MM.1S (cell line): ENCODE measurements around the gene IFITM10.

Experiments
- DNase-seq: peaks from one replicate; pipeline ENCODE4 v3.0.0-alpha.2; 2015
- H2AFZ ChIP-seq: fragments of 300-600 bp; sonication (generic); 2 replicates; pipeline ENCODE4 v1.6.0; 2016; ENCODE audit warnings: antibody characterized with exemption, low read length
- H3F3A ChIP-seq: fragments of 300-600 bp; sonication (generic); 2 replicates; pipeline ENCODE4 v1.6.1; 2016; ENCODE audit warnings: mild to moderate bottlenecking, antibody characterized with exemption, low read length, moderate library complexity, mixed read lengths; ENCODE audit not compliant: insufficient read depth
- H3K27ac ChIP-seq: fragments of 300-600 bp; sonication (generic); 2 replicates; pipeline ENCODE4 v1.5.1; 2016; ENCODE audit warnings: mild to moderate bottlenecking, low read length
- H3K27me3 ChIP-seq: fragments of 300-600 bp; sonication (generic); replicated peaks from 2 replicates; pipeline ENCODE4 v1.6.0; 2016; ENCODE audit warnings: low read length; ENCODE audit not compliant: insufficient read depth
- H3K36me3 ChIP-seq: fragments of 300-600 bp; sonication (generic); replicated peaks from 2 replicates; pipeline ENCODE4 v1.6.1; 2016; ENCODE audit warnings: mild to moderate bottlenecking, low read length, mixed read lengths; ENCODE audit not compliant: insufficient read depth
- H3K4me1 ChIP-seq: fragments of 300-600 bp; sonication (generic); 2 replicates; pipeline ENCODE4 v1.6.1; 2016; ENCODE audit warnings: low read length, mixed read lengths
- H3K4me2 ChIP-seq: fragments of 300-600 bp; sonication (generic); 2 replicates; pipeline ENCODE4 v1.6.0; 2016; ENCODE audit warnings: low read depth, low read length
- H3K4me3 ChIP-seq: fragments of 300-600 bp; sonication (generic); 2 replicates; pipeline ENCODE4 v1.5.1; 2016; ENCODE audit warnings: low read length, mixed read lengths
- H3K79me2 ChIP-seq: fragments of 300-600 bp; sonication (generic); 2 replicates; pipeline ENCODE4 v1.6.1; 2016; ENCODE audit warnings: mixed run types, low read length, mixed read lengths
- H3K9ac ChIP-seq: fragments of 300-600 bp; sonication (generic); 2 replicates; pipeline ENCODE4 v1.6.1; 2016; ENCODE audit warnings: low read length, mixed read lengths
- H3K9me2 ChIP-seq: fragments of 300-600 bp; sonication (generic); replicated peaks from 2 replicates; pipeline ENCODE4 v1.6.1; 2016; ENCODE audit warnings: mild to moderate bottlenecking, low read length, mixed read lengths; ENCODE audit not compliant: insufficient read depth
- H3K9me3 ChIP-seq: fragments of 300-600 bp; sonication (generic); replicated peaks from 2 replicates; pipeline ENCODE4 v1.6.1; 2016; ENCODE audit warnings: mild to moderate bottlenecking, low read length, mixed read lengths; ENCODE audit not compliant: insufficient read depth
- H4K20me1 ChIP-seq: fragments of 300-600 bp; sonication (generic); 2 replicates; pipeline ENCODE4 v1.6.1; 2016; ENCODE audit warnings: mild to moderate bottlenecking, low read length, moderate library complexity, mixed read lengths; ENCODE audit not compliant: insufficient read depth
- CTCF ChIP-seq: fragments of 300-600 bp; sonication (generic); IDR thresholded peaks from 2 replicates; pipeline ENCODE4 v1.5.1; 2016; ENCODE audit warnings: antibody characterized with exemption, low read length, mixed read lengths
- EZH2 ChIP-seq: fragments of 300-600 bp; sonication (generic); optimal IDR thresholded peaks from 2 replicates; pipeline ENCODE3; 2017; ENCODE audit warnings: low read depth, mild to moderate bottlenecking, antibody characterized with exemption, low read length, mixed read lengths
- EZH2phosphoT487 ChIP-seq: fragments of 300-600 bp; sonication (generic); IDR thresholded peaks from 2 replicates; pipeline ENCODE4 v1.6.1; 2018; ENCODE audit warnings: antibody characterized with exemption, low read length

IFITM10 gene

GRCh38 chr11:1714908-1715885 lies 35.2 kb downstream of the IFITM10 start:
- H3K4me2 ChIP-seq: no peak overlapping the region
- no peak overlapping the region for H3K27ac ChIP-seq
- no peaks in the 10 kb centered on the region for H3K9me3 ChIP-seq
- H2AFZ ChIP-seq: no peak overlapping the region
- no peaks in the 10 kb centered on the region for H3K9me2 ChIP-seq
- no peaks in the 10 kb centered on the region for H3K79me2 ChIP-seq
- no peak overlapping the region for H3K4me3 ChIP-seq
- no peaks in the 10 kb centered on the region for H3F3A ChIP-seq
- TF ChIP-seq CTCF (no peak), EZH2 (no peak), EZH2phosphoT487 (no peak)
- no peak overlapping the region for H3K9ac ChIP-seq
- no peaks in the 10 kb centered on the region for H3K36me3 ChIP-seq
- H3K4me1 ChIP-seq: no peaks in the 10 kb centered on the region
- DNase-seq: no peak
- H3K27me3 ChIP-seq: peaks cover 94% of the 10 kb centered on the region
- H4K20me1 ChIP-seq: no peaks in the 10 kb centered on the region

DNA sequence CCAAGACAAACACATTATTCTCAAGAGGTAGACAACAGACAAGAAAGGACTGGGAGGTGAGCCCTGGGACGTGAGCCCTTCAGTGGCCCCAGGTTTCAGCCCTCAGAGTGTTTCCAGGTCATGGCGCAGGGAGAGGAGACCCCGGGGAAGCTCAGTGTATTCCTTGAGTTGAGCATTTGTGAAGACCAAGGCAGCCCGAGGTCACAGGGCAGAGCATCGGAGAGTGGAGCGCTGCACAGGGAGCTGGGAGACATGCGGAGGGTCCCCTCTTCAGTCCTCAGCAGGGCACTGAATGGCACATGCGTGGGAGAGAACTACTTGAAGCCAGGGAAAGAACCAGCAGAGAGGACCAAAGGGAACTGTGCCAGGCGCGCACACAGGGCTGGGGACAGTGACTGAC lies 41.7 kb downstream of the IFITM10 start:
- H2AFZ ChIP-seq: no peak overlapping the region
- H4K20me1 ChIP-seq: no peaks in the 10 kb centered on the region
- no peaks in the 10 kb centered on the region for H3F3A ChIP-seq
- no peaks in the 10 kb centered on the region for H3K9me3 ChIP-seq
- no peak overlapping the region for H3K4me3 ChIP-seq
- no peaks in the 10 kb centered on the region for H3K79me2 ChIP-seq
- H3K27ac ChIP-seq: no peak overlapping the region
- no peak overlapping the region for H3K9ac ChIP-seq
- H3K36me3 ChIP-seq: no peaks in the 10 kb centered on the region
- no peaks in the 10 kb centered on the region for H3K4me1 ChIP-seq
- peaks cover 91% of the 10 kb centered on the region for H3K27me3 ChIP-seq
- no peak overlapping the region for H3K4me2 ChIP-seq
- H3K9me2 ChIP-seq: no peaks in the 10 kb centered on the region
- TF ChIP-seq EZH2phosphoT487: no peak
- no peak for TF ChIP-seq CTCF
- TF ChIP-seq EZH2: no peak
- DNase-seq: no peak

- peaks cover 91% of the 10 kb centered on the region for H3K27me3 ChIP-seq
These were observed 42.6 kb downstream of the IFITM10 start for GRCh38 chr11:1707751-1708150.

More at GRCh38 chr11:1707751-1708150, 42.6 kb downstream of the IFITM10 start:
- Histone ChIP-seq H3K4me3 (no peak overlapping the region), H3K9me2 (no peaks in the 10 kb centered on the region), H3K4me1 (no peaks in the 10 kb centered on the region), H3K79me2 (no peaks in the 10 kb centered on the region), H3K4me2 (no peak overlapping the region), H3K27ac (no peak overlapping the region), H3F3A (no peaks in the 10 kb centered on the region), H3K9me3 (no peaks in the 10 kb centered on the region), H3K36me3 (no peaks in the 10 kb centered on the region), H4K20me1 (no peaks in the 10 kb centered on the region), H3K9ac (no peak overlapping the region), H2AFZ (no peak overlapping the region)
- DNase-seq: no peak
- TF ChIP-seq EZH2: no peak
- TF ChIP-seq CTCF: no peak
- no peak for TF ChIP-seq EZH2phosphoT487
